SU-DHL-6 (cell line): Measurements from ENCODE around the gene FRAT1.

Experiments
- EZH2phosphoT487 ChIP-seq: fragments of 200-600 bp; sonication (generic), shearing (Covaris generic); conservative IDR thresholded peaks from 2 replicates; pipeline ENCODE4 v1.6.1; 2018; ENCODE audit warnings: mild to moderate bottlenecking, antibody characterized with exemption, low read length, moderate library complexity, mixed read lengths
- TF ChIP-seq, protein P1 (sequence below): fragments of 200-600 bp; sonication (generic); IDR thresholded peaks from one replicate; pipeline ENCODE4 v1.5.1; 2017; ENCODE audit warnings: antibody characterized with exemption, mild to moderate bottlenecking, low read length, moderate library complexity; ENCODE audit not compliant: insufficient read depth, poor library complexity, severe bottlenecking

DNA sequence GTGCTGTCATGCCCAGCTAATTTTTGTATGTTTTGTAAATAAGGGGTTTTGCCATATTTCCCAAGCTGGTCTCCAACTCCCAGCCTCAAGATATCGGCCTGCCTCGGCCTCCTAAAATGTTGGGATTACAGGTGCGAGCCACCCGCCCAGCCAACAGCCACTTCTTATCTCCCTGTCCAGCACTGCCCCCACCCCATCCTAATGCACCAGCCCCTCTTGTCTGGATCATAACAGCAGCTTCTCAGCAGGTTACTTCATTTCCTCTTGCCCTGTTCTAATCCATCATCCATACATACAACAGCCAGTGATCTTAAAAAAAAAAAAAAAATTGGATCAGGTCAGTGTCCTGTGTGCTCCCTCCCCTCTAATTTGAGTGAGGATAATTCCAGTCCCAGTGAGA lies 28.2 kb downstream of the FRAT1 start:
- TF ChIP-seq, protein P1, sequence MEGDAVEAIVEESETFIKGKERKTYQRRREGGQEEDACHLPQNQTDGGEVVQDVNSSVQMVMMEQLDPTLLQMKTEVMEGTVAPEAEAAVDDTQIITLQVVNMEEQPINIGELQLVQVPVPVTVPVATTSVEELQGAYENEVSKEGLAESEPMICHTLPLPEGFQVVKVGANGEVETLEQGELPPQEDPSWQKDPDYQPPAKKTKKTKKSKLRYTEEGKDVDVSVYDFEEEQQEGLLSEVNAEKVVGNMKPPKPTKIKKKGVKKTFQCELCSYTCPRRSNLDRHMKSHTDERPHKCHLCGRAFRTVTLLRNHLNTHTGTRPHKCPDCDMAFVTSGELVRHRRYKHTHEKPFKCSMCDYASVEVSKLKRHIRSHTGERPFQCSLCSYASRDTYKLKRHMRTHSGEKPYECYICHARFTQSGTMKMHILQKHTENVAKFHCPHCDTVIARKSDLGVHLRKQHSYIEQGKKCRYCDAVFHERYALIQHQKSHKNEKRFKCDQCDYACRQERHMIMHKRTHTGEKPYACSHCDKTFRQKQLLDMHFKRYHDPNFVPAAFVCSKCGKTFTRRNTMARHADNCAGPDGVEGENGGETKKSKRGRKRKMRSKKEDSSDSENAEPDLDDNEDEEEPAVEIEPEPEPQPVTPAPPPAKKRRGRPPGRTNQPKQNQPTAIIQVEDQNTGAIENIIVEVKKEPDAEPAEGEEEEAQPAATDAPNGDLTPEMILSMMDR: no peak
- no peak for TF ChIP-seq EZH2phosphoT487
